ENCODE measurements around the gene ST6GALNAC2.
"Not testable (repeated sequence)": the region's sequence is repeated elsewhere in the genome, so short reads cannot be mapped to it uniquely, and the experiment has no call there.

Gene ST6GALNAC2

DNA sequence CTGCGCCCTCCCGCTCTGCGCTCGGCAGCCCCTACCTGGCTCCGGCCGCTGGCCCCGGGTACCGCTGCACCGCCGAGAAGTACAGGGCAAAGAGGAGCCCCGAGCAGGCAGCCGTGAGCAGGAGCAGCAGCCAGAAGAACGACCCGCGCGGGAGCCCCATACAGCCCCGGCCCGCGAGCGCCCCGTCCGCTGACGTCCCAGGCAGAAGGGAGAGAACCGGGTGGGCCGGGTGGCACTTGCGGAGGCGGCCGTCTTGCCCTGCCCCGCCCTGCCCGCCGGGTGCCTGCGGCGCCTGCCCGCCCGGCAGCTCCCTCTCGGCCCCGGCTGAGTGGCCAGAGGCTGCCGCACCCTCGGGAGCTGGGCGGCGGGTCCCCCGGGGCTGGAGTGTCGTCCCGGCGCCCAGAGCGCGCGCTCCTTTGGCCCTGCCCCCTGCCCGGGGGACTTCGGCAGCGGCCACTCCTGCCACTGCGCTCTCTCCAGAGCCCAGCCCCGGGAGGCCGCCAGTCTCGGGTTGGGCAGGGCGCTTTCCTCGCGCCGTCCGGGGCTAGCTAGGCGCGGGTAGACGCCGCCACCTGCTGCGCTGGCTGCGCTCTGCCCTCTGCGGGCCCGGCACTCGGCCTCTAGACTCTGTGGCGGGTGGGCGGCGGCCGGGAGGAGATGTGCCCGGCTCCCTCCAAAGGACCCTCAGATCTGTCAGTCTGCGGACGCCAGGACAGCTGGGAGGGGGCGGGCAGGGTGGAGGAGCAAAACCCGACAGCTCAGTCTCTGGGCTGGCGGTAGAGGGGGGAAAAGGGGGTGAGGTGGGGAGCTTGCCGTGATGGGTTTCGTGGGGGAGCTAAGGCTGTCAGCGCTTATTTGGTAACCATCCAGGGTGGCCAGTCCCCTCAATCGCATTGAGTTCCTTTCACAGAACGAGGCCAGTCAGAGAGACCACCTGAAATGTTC lies at the start of gene ST6GALNAC2:
Gene ST6GALNAC2, minus strand, starts transcription at position 212 of the 945 bp plus-strand sequence. Its CDS starts 52 bp downstream, at position 160.
- DNase-seq: no peak

DNA sequence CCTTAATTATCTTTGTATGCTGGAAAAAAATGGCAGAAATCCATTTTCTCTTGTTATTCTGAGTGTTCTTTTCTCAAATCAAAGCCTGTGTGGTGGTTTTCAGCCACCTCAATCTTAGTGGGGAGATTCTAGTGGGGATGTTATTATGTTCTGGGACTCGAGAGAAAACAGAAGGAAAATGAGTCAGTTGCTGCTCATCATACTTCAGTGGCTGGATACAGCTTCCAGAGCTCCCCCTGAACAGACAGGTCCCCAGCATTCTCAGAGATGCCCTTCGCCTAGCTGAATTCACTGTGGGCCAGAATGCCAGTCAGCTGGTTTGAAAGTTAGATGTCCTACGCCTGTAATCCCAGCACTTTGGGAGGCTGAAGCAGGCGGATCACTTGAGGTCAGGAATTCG lies 49.4 kb upstream of the ST6GALNAC2 start:
- no peak for DNase-seq

DNA sequence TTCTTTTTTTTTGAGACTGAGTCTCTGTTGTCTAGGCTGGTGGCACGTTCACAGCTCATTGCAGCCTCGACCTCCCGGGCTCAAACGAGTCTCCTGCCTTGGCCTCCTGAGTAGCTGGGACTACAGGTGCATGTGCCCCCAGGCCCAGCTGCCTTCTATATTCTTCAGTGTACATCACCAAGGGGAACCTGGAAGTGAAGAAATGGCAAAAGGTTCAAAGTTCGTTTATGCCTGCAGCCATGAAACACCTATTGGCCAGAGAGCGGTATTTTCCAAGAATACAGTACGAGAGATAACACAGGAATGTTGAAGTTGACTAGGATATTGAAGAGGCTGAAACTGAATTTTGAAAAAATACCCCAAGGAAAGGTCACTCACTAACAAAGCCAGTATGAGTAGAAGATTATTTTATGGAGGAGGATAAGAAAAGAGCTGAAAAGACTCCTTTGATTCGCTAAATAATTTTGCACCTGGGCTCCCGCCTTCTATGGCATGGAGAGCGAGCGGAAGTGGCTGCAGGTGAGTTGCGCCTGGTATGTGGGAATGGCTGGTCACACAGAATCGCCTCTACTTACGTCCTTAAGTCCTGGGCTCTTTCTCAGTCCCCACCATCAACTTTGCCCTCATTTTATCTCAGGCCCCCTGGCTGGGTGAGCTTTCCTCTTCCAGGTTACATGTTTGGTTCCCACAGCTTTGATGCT lies 48.1 kb upstream of the ST6GALNAC2 start:
- no peak for DNase-seq

DNA sequence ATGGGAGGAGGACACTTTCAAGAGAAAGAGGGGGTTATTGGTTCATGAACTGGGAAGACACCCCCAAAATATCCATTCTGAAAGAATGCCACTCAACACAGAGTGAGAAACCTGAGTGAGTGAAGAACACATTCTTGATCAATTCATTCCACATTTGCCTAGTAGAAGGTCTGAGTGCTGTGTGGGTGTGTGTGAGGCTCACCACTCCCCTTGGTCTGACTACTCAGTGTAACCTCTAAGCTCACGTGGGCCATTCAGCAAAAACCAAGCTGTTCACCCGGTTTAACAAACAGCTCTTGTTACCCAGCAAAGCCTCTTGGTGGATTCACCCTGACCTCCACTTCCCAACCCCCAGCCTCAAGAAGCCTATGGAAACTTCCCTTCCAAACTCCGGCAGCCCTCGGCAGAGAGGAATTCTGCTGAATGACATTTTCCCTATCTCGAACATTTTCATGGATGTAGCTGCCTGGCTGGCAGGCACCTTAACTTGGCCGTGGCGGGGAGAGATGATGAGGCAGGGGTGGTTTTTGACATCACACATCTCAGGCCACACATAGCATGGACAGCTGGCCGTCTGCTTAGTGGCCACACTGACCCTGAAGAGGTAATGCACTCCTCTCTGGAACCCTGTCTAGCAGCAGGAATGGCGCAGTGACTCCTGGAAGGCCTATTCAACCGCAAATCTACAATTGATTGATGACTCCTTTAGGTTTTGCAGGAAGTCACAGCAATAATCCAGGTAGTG lies 46.3 kb upstream of the ST6GALNAC2 start:
- DNase-seq: no peak

DNA sequence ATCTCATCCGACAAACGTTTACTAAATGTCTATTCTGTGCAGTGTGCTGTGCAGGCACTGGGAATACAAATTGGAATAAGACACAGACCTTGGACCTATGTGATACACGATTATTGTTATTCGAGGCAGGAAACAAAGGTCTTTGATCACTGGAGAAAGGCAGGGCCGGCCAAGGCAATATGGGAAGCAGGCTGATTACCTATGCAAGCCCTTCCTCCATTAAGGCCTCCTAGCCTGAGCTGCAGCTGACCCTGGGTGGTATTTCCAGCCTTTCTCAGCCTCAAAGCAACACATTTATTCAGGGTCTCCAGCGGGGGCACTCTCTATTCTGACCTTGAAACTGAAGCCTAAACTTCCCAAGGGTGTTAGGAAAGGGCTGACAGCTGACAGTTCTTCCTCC lies 44.5 kb upstream of the ST6GALNAC2 start:
- DNase-seq: no peak

DNA sequence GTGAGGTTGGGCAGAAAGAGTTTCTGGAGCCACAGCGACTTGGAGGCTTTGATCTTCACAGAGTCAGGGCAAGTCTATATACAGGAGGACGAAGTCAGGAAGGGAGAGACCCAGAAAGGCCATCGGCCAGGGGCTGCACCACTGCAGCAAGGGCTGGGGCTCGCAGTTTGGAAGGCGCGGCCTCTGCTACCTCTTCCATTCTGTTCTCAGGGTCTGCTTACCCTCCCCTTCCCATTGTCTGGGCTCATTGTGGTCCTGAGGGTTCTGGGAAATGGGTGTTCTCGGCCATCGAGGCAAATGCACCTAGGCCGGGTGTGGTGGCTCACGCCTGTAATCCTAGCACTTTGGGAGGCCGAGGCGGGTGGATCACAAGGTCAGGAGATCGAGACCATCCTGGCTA lies 41.9 kb upstream of the ST6GALNAC2 start:
- DNase-seq: no peak

DNA sequence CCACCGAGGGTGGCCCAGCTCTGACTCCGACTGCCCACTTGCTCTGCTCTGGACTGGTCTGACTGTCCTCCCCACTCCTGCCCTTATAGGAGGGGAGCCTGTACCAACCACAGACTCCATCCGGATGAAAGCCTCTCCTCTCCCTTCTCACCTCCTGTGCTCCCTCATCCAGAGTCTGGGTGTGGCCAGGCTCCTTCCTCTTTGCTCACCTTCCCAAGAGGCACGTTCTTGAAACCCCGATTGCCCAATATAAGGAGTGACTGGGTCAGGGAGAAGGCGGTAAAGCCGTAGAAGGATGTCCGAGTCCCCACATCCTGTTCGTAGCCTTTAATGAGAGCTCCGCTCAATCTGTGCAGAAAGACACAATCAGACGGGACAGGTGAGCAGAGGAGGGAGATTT lies 40.8 kb upstream of the ST6GALNAC2 start:
- DNase-seq: no peak

DNA sequence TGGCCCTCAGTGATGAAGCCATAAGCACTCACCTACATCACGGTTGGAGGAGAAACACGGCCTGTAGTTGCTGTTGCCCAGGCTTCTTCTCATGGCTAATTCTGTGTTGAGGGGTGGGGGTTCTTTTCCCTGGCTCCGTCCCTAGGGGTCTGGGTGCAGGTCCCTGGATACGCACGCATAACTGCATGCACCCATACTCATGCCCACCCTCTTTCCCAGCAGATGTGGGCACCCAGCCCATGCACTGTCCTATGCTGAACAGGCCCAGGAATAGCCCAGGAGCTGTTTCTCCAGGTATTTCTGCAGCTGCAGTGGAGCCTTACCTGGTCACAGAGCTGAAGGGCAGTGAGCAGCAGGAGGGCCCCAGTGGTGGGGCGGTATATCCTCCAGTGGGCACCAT lies 39.8 kb upstream of the ST6GALNAC2 start:
- DNase-seq: no peak

DNA sequence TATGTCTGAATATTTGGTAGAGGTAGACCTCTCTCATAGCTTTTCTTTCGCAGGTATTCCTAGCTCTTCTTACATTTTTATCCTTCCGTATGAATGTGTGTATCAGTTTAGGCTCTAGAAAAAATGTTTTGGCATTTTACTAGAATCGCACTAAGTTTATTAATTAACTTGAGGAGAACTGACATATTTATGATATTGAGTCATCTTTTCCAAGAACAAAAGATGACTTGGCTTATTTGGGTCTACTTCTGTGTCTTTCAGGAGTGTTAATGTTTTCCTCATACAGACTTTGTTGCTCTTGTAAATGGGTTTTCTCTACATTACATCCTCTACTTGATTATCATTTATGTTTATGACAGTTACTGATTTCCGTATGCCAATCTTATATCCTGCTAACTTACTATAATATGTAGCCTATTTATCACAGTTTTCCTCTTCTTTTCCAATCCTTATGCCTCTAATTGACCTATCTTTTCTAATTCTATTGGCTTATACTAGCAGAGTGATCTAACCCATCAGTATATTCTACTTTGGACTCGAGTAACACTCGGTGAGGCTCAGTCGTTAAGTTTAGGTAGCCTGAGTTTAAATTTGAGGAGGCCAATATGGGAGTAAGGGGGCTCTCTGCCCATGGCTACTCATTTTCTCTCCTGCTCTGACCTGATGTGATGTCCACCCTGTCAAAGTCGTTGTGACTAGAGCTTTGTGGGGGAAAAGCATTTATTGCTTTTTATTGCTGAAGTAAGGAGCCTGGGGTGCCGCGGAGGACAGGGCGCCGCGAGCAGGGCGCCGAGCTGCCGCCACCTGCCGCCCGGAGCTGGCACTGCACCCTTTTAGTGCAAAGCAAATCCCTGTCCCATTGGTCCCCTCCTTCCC lies 37.8 kb upstream of the ST6GALNAC2 start:
- DNase-seq: peak; percentile 72

DNA sequence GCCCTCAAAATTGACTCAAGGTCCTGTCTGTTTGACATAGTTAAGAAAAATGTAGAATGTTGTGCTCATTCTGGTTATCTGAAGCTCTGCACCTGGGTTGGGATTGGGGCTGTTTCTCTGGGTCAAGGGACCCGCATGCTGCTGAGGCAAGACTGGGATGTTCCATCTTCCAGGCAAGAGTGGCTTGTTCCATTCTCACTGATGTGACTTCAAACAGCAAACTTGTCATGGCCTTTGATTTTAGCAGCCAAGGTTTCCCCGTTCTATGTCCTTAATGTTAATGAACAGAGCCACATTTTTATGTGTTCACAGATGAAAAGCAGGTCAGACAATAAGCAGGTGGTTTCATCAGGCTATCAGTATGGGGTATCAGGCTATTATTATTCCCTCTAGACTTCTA lies 32.2 kb upstream of the ST6GALNAC2 start:
- DNase-seq: no peak

DNA sequence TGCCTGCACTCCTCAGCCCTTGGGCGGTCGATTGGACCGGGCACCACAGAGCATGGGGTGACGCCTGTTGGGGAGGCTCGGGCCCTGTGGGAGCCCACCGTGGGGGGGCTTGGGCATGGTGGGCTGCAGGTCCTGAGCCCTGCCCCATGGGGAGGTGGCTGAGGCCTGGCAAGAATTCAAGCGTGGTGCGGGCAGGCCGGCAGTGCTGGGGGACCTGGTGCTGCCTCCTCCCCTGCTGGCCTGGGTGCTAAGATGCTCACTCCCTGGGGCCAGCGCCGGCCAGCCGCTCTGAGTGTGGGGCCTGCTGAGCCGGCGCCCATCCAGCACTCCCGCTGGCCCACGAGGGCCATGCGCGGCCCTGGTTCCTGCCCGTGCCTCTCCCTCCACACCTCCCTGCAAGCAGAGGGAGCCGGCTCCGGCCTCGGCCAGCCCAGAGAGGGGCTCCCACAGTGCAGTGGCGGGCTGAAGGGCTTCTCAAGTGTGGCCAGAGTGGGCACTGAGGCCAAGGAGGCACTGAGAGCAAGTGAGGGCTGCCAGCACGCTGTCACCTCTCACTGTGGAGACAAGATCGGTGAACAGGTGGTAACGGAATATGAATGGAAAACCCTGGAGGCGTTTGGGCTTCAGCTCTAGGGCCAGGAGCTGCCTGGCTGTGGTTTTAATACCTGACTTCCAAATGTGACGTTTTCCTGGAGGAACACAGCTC lies 29.4 kb upstream of the ST6GALNAC2 start:
- no peak for DNase-seq

DNA sequence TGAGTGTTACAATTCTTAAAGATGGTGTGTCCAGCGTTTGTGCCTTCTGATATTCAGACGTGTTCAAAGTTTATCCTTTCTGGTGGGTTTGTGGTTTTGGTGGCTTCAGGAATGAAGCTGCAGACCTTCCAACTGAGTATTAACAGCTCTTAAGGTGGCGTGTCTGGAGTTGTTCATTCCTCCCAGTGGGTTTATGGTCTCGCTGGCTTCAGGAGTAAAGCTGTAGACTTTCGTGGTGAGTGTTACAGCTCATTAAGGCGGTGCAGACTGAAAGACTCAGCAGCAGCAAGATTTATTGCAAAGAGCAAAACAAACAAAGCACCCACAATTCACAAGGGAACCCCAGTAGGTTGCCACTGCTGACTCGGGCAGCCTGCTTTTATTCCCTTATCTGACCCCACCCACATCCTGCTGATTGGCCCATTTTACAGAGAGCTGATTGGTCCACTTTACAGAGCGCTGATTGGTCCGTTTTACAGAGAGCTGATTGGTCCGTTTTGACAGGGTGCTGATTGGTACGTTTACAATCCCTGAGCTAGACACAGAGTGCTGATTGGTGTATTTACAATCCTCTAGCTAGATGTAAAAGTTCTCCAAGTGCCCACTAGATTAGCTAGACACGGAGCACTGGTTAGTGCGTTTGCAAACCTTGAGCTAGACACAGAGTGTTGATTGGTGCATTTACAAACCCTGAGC lies 28.6 kb upstream of the ST6GALNAC2 start:
- not testable (repeated sequence) for DNase-seq

DNA sequence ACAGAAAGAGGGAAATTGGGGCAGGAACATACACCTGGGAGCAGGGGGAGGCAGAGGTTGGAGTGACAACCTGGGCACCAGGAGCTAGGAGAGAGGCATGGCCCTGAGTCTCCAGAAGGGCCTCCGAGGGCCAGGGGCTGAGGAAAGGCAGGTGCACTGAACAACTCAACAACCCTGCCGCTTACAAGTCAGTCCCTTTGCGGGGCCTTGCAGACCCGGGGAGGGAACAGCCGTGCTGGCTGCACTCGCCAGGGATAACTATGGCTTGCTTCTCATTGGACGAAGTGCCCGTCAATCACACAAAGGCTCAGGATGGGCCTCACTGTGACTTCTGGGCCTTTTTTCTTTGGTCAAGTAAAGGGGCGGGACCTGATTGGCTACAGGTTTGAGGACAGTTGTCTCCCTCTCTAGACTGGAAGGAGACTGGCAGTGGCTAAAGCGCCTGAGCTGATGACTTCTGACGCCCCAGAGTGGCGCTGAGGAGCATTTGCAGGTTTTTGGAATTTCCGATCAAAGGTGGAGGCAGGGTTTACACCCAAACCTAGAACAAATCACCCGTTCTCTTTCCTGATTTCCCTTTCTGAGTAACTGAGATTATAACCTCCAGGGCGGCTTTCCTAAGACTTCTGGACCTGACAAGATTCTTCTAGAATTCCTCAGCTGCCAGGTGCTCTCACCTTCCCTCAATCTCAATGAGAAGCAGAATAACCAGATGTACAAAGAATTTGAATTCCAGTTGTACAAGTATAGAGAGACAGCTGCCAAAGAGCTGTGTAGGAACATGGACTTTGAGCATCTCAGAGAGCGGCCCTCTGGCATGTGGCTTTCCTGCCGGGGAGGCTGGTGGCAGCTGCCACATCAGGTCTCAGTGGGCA lies 27.6 kb upstream of the ST6GALNAC2 start:
- DNase-seq: no peak

DNA sequence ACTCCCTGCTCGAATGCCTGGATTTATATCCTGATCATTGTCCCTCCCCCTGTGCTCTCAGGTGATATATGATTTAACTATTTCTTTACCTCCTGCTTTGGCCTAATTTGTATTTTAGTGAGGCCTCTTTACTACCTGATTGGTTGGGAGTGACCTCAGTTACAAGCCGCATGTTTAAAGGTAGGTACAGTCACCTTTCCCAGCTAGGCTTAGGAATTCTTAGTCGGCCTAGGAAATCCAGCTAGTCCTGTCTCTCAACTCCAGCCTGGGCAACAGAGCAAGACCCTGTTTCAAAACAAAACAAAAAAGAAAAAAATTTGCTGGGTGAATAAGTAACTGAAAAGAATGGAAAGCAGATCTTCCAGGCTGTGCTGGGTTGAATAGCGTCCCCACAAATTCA lies 26.8 kb upstream of the ST6GALNAC2 start:
- DNase-seq: no peak

DNA sequence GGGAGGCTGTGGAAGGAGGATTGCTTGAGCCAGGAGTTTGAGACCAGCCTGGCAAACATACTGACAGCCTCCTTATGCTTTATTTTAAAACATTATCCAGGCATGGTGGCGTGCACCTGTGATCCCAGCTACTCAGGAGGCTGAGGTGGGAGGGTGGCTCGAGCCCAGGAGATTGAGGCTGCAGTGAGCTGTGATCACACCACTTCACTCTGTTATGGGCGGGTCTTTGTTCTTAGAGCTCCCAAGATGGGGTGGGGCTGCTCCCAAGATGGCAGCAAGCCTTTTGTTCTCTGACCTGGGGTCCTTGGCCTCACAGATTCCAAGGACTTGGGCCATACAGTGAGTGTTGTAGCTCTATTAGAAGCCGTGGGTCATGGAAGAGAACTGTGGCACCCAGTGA lies 26.1 kb upstream of the ST6GALNAC2 start:
- DNase-seq: no peak

DNA sequence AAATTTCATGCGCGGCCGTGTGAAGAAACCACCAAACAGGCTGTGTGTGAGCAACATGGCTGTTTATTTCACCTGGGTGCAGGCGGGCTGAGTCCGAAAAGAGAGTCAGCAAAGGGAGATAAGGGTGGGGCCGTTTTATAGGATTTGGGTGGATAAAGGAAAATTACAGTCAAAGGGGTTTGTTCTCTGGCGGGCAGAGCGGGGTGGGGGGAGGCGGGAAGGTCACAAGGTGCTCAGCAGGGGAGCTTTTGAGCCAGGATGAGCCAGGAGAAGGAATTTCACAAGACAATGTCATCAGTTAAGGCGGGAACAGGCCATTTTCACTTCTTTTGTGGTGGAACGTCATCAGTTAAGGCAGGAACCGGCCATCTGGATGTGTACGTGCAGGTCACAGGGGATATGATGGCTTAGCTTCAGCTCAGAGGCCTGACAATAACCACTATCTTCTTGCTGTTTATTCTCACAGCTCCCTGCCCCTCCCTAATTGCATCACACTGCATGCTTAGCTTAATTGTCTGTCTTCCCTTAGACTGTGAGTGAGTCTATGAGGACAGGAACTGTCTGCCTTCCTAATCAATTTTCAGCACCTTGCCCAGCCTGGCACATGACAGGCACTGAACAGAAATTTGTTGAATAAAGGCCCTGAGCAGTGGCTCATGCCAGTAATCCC lies 25.6 kb upstream of the ST6GALNAC2 start:
- DNase-seq: not testable (repeated sequence)

DNA sequence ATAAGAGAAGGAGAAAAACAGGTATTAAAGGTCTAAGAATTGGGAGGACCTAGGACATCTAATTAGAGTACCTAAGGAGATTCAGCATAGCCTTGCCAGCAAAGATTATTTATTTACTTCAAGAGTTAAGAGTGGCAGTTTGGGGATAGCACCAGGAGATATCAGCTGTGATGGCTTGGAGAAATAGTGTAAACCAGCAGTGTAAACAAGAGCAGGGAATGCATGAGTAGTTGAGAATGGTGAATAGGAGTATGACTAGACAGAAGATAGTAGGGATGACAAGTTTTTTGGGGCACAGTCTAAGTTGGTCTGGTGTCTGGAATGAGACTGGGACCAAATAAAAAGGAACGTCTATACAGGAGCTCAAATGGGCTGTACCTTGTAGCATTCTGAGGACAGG lies 21.0 kb upstream of the ST6GALNAC2 start:
- not testable (repeated sequence) for DNase-seq

DNA sequence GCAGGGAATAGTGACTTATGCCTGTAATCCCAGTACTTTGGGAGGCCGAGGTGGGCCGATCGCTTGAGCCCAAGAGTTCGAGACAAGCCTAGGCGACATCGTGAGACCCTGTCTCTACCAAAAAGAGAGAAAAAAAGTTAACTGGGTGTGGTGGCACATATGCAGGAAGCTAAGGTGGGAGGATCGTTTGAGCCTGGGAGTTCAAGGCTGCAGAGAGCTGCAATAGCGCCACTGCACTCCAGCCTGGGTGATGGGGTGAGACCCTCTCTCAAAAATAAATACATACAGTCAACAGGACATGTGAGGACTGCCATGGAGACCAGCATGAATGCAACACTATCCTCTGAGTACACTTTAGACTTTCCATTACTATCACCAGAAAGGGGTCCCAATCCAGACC lies 15.4 kb upstream of the ST6GALNAC2 start:
- DNase-seq: no peak

DNA sequence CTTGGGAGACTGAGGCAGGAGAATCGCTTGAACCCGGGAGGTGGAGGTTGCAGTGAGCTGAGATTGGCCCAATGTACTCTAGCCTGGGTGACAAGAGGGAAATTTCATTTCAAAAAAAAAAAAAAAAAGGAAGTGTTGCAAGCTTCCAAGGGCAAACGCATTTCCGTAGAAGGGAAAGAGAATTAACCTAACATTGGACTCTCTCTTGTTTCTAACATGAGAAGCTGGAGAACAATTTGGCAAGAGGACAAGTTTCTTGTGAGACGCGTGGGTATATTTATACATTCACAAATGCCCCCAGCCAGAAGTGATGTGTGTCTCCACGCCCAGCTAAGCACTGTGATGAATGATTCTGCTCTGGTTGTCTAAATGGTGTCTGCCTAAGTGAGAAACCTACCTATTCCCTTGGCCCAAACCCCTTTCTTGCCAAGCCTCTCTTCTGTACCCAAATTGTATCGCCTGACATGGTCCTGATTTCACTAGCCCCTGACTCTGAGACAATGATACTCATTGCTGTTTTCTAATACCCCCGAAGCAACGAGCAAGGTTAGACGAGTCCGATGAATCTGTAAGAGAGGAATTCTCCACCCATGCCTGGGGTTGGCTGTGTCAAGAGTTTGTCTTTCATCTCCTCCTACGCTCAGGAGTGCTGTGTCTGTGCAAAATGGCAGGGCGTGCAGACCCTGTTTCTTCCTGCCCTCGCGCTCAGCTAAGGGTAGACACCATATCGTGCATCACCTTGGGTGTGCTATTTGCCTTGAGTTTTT lies 14.2 kb upstream of the ST6GALNAC2 start:
- no peak for DNase-seq
